ENCODE measurements around the gene GNL1.

DNA sequence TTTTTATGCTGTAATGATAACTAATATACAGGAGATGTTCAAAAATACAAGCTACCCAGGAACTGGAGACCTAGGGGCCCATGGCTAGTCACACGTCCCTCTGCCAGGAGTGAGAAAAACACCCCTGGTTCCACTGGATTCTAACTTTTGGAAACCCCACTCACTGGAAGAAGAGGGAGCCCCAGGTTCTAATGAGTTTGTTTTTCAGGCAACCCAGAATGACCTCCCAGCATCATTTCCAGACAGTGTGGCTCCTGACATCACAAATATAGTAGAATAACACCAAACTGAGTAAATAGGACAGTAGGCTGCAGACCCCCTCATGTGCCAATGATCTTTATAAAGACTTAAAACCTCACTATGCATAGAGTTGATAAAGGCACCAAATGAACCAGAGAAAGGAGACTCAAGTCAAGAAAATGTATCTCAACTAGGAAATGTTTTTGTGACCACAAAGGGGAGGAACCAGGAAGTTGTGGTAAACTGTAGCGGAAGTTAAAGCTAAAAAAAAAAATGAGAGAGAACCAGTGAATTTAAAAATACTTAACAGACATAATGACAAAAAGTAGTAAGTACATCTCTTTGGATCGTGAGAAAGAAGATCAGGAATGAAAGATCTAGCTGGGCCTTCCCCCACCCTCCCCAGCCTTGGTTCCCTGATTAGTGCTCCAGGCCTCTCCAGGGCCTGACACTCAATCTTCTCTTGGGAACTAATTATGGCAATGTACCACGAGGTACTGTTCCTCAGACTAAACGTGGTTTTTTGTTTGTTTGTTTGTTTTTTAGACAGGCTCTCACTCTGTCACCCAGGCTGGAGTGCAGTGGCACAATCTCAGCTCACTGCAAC lies 47.2 kb downstream of the GNL1 start:
- no peak for TF ChIP-seq POLR2A (IDR thresholded peaks at IDR 0.05)
- TF ChIP-seq, protein P1, sequence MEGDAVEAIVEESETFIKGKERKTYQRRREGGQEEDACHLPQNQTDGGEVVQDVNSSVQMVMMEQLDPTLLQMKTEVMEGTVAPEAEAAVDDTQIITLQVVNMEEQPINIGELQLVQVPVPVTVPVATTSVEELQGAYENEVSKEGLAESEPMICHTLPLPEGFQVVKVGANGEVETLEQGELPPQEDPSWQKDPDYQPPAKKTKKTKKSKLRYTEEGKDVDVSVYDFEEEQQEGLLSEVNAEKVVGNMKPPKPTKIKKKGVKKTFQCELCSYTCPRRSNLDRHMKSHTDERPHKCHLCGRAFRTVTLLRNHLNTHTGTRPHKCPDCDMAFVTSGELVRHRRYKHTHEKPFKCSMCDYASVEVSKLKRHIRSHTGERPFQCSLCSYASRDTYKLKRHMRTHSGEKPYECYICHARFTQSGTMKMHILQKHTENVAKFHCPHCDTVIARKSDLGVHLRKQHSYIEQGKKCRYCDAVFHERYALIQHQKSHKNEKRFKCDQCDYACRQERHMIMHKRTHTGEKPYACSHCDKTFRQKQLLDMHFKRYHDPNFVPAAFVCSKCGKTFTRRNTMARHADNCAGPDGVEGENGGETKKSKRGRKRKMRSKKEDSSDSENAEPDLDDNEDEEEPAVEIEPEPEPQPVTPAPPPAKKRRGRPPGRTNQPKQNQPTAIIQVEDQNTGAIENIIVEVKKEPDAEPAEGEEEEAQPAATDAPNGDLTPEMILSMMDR (IDR thresholded peaks at IDR 0.05): no peak
